Activated CD4-positive, alpha-beta T cell treated with anti-CD3 and anti-CD28 coated beads, Interleukin-2, Interleukin-4, amounts not matched to agents 100 ng/mL and 50 ng/mL, durations not matched to agents 16 hours and 8 hours (primary cell): ENCODE results near the gene ITIH5.
"Not testable (repeated sequence)": the region's sequence is repeated elsewhere in the genome, so short reads cannot be mapped to it uniquely, and the experiment has no call there.

Experiments used
- DNase-seq: peaks from one replicate; pipeline ENCODE4 v3.0.0-alpha.2; 2020; ENCODE audit warnings: low spot score

The ITIH5 gene

GRCh38 chr10:7666253-7667023 lies at the start of gene ITIH5:
ITIH5 (minus strand) TSS chr10:7666966; CDS start chr10:7666892, 74 bp downstream.
- no peak for DNase-seq

GRCh38 chr10:7715515-7715914 lies 48.7 kb upstream of the ITIH5 start:
- no peak for DNase-seq

- DNase-seq = not testable (repeated sequence)
Observed at GRCh38 chr10:7711075-7711474, 44.3 kb upstream of the ITIH5 start.

DNA sequence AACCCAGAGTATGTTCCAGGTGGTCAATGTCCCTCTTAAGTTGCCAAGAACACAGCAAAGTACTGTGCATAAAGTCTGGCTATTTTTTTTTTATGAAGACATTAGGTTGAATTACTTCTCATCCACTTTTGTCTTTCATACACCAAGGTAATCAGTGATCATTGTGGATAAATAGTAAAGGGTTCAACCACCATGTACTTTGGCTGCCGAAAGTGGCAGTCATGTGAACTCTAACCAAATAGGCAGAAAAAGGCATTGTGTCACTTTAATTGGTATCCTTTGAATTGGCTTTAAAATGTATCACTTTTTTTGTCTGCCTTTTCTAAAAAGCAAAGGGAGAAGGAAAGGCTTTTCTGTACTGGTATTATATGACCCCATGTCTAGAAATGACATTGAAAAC lies 43.7 kb upstream of the ITIH5 start:
- DNase-seq = no peak

- no peak for DNase-seq
Observed at GRCh38 chr10:7708832-7709231, 42.1 kb upstream of the ITIH5 start.

GRCh38 chr10:7707858-7708622 lies 41.3 kb upstream of the ITIH5 start:
- no peak for DNase-seq

DNA sequence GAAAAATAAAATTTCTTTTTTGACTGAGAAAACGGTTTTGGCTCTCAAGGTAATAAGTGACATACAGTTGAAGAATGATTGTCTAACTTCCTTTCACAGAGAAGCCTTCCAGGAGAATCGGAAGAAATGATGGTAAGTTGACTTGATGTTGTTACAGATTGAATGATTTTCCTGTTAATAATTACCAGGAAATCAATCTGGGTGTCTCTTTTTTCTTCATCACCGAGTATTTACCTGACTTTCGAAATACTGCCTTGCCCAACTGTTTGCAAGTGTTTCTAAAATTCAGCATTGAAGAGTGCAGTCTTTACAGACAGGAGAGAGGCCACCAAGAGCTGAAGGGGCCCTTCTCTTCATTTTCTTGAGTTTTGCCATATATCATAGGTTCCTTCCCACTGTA lies 40.3 kb upstream of the ITIH5 start:
- no peak for DNase-seq

DNA sequence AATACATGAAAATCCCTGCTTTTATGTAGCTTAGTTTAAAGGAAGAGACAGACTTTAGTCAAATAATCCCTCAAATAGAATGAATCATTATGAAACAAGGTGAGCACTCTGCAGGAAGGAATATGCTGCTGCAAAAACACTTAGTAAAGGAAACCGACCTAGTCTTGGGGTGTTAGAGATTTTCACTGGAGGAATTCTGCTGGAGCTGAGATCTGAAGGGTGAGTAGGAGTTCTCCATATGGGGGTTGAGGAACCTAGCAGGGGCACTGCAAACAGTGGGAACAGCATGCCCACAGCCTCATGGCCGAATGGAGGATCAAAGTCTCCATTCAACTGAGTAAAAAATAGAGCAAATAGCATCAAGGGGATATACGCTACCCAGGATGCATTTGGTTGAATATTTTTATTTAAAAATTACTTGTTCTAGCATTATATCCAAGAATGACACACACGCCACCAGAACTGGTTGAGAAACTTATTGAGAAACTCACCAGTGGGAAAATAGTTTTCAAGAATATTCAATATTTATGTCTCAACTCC lies 39.8 kb upstream of the ITIH5 start:
- DNase-seq = no peak

DNA sequence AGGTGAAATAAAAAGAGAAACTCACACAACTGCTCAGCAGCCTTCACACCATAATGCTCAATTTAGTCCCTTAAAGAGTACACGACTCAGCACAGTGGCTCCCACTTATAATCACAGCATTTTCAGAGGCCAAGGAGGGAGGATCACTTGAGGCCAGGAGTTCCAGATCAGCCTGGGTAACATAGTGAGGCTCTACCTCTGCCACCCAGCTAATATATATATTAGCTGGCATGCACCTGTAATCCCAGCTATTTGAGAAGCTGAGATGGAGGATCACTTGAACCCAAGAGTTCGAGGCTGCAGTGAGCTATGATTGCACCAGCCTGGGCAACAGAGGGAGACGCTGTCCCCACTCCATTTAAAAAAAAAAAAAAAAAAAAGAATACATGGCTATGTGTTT lies 38.6 kb upstream of the ITIH5 start:
- no peak for DNase-seq

DNA sequence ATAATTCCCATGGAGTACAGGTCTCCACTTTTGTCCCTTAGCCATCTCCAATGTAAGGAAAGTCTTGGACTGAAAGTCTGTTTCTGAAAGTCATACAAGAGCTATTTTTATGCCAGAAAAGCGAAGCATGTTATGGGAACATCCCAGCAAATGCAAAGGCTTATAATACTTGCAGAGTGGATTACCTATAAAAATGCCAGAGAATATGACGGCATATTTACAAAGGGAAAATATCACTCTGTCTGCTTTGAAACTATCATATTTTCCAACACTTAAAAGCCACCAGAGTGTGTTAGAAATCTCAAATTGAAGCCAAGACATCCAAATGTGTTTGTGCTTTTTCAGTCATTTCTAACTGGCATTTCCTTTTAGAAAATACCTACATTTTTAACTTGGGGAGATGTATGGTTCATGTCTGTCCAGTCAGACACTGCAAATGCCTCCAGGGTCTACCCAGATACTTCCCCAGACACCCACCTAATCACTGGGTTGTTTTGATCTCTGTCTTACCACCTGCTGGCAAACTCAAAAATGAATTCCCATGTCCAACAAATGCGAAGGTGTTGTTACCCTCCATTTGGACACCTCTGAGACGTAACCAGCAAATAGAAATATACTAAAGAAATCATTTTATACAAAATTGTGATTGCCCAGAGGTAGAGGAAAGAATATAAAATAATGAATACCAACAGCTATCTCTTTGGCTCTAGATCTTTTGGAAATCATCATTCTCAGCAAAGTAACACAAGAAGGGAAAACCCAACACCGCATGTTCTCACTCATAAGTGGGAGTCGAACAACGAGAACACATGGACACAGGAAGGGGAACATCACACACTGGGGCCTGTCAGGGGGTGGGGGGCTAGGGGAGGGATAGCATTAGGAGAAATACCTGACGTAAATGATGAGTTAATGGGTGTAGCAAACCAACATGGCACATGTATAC lies 37.6 kb upstream of the ITIH5 start:
- DNase-seq = no peak

DNA sequence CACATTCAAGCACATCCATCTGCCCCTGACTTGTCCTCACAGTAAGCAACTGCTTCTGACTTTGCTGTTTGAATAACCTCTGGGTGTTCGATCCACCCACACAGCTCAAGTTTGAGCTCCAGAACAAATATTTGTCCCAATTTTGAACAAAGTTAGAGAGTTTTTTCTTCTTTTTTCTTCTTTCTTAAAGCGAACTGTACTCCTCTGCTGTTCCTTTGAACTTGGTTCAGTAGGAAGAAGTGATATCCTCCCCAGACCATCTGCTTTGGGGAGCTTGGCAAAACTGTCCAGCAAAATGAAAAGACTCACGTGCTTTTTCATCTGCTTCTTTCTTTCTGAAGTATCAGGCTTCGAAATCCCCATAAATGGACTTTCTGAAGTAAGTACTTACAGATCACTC lies 36.4 kb upstream of the ITIH5 start, which contains the start of gene ITIH2:
ITIH2 (plus strand) TSS at position 177 of the 400 bp plus-strand sequence; CDS start at position 296, 119 bp downstream.
- DNase-seq = no peak

GRCh38 chr10:7702288-7702812 lies 35.6 kb upstream of the ITIH5 start:
- no peak for DNase-seq

DNA sequence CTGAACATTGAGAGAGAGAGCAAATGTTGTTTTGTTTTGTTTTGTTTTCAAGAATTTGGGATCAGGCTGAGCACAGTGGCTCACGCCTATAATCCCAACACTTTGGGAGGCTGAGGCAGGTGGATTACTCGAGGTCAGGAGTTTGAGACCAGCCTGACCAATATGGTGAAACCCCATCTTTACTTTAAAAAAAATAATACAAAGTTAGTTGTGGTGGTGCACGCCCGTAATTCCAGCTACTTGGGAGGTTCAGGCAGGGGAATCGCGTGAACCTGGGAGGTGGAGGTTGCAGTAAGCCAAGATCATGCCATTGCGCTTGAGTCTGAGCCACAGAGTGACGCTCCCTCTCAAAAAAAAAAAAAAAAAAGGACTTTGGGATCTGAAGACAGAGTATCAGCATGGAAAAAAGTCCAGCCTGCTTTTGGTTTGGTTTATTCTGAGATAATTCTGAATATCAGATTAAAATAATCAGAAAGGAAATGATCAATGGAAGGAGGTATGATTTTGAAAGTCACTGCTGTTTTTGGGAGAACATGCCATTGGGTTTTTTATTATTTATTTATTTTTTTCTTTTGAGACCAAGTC lies 34.5 kb upstream of the ITIH5 start:
- no peak for DNase-seq

DNA sequence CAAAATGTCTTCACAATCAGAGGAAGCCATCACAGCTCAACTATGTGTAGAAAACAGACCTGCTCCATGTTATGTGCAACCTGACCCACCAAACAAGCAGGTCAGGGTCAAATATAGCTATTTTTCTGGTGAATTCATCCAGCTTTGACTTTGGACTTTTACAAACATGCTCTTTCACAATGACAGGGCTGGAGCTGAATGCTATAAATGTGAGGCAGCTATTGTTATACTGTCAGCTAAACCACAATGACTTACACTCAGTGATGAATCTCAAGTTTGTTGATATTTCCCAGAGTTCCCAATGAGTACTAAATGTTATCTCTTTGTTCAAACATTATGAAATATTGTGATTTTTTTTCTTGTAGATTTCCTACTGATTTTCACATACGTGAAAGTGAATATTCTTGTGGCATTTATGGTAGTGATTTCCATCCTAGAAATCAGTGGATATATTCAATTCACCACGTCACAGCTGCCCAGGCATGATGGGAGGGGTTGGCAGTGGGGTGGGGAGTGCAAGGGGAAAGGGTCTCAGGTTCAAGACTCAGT lies 33.9 kb upstream of the ITIH5 start:
- no peak for DNase-seq

DNA sequence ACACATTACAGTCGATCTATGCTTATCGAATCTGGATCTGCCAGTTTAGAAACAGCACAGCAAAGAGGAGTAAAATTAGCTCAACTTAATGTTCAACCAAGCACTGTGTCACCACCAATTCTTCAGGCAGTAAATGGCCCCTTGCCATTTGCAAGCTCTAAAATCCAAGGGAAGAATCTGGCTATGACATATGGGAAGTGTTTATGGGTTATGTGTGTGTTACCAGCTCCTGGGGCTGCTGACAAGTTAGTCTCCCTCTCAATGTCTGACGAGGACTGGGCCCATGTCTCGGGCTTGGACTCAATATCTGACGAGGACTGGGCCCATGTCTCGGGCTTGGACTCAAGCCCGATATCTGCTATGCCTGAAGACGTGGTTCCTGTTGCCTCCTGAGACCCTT lies 30.7 kb upstream of the ITIH5 start:
- DNase-seq = no peak

DNA sequence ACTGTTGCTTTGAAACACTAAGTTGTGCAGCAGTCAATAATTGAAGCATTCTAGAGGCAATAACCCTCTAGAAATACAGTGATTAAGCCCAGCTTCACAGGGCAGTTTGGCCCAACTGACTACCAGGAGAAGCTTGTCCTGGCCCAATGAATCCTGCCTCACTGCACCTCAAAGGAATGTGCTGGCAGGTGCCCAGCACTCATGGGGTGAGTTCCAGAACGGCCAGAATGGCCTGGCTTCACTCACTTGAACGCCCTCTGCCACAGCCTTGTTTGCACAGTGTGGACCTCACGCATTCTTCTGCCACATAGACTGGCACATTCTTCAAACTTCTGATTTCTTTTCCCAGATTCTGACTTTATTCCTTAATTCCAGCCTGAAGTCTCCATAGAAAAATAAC lies 29.8 kb upstream of the ITIH5 start:
- no peak for DNase-seq

- DNase-seq = not testable (repeated sequence)
Observed at GRCh38 chr10:7693194-7693593, 26.4 kb upstream of the ITIH5 start.

- DNase-seq = not testable (repeated sequence)
Observed at GRCh38 chr10:7692368-7692767, 25.6 kb upstream of the ITIH5 start.

GRCh38 chr10:7690885-7691597 lies 24.3 kb upstream of the ITIH5 start:
- DNase-seq = peak; percentile 12

GRCh38 chr10:7689591-7689990 lies 22.8 kb upstream of the ITIH5 start:
- no peak for DNase-seq
